ENCODE data around the gene CSNK2A3. TPM values are rescaled to one million over a fixed set of nuclear protein-coding genes. Genes with fewer than 3 reads are reported as not detected.

CSNK2A3 gene
- total RNA-seq, 1 experiment from 2014 or later: 2.0 TPM

GRCh38 chr11:11390068-11390771 is 37.2 kb upstream of the CSNK2A3 start:
- no peak overlapping the region for H2AFZ ChIP-seq (ENCODE audit: low read depth, low read length, poor library complexity, severe bottlenecking)
- H4K20me1 ChIP-seq (ENCODE audit: insufficient read depth): no peaks in the 10 kb centered on the region
- no peaks in the 10 kb centered on the region for H3K9me2 ChIP-seq (ENCODE audit: insufficient read depth)
- intact Hi-C loops (cut with micrococcal nuclease): no loop called here
- H3K4me3 ChIP-seq (replicated peaks in 1 of 2; ENCODE audit: low read depth in 1 of 2, low read length in 2 of 2): no peak overlapping the region
- no peaks in the 10 kb centered on the region for H3K27me3 ChIP-seq (ENCODE audit: insufficient read depth, low read length)
- TF ChIP-seq, protein P1, sequence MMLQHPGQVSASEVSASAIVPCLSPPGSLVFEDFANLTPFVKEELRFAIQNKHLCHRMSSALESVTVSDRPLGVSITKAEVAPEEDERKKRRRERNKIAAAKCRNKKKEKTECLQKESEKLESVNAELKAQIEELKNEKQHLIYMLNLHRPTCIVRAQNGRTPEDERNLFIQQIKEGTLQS (IDR thresholded peaks at IDR 0.05): no peak
- TF ChIP-seq CTCF (IDR thresholded peaks at IDR 0.05 in 2 of 3, conservative IDR thresholded peaks at IDR 0.05 in 1 of 3; ENCODE audit: borderline replicate concordance in 1 of 3, insufficient read depth in 1 of 3, low read depth in 2 of 3, low read length in 2 of 3): 0 out of 6 replicates have a peak, but pooled peaks of 1 of the 3 experiments have one; percentile 7
- no peak overlapping the region for H3K27ac ChIP-seq (ENCODE audit: low read depth, low read length)
- BruUV-seq (replicated peaks): no TSS peak
- CTCF ChIA-PET: no interaction called here
- RAD21 ChIA-PET (ENCODE audit: low non-redundant PET in 1 of 2, low total read pairs in 2 of 2, uncharacterized antibody in 2 of 2, unreplicated experiment in 2 of 2): no interaction called here
- peaks cover 13 to 28% of the 10 kb centered on the region in 2 experiments; a peak in 3 of 4 replicates for H3K4me1 ChIP-seq (ENCODE audit: control insufficient read depth in 1 of 2, insufficient read depth in 2 of 2, low read length in 2 of 2)
- POLR2A ChIA-PET: no interaction called here
- H3K4me2 ChIP-seq (ENCODE audit: low read length): no peak overlapping the region
- H3K9ac ChIP-seq (ENCODE audit: low read length): no peak overlapping the region
- no peaks in the 10 kb centered on the region for H3K79me2 ChIP-seq (ENCODE audit: insufficient read depth, low read length)
- DNase-seq (ENCODE audit: low read depth, low spot score) (no peak), ATAC-seq (no peak)
- no peaks in the 10 kb centered on the region for H3K36me3 ChIP-seq (ENCODE audit: control insufficient read depth in 1 of 2, insufficient read depth in 2 of 2, low read length in 2 of 2)
- no peaks in the 10 kb centered on the region for H3K9me3 ChIP-seq (ENCODE audit: control insufficient read depth in 1 of 2, insufficient read depth in 1 of 2, low read depth in 1 of 2, low read length in 2 of 2)

- intact Hi-C loops (cut with micrococcal nuclease): no loop called here
- Histone ChIP-seq H4K20me1 (ENCODE audit: insufficient read depth) (no peaks in the 10 kb centered on the region), H3K4me3 (replicated peaks in 1 of 2; ENCODE audit: low read depth in 1 of 2, low read length in 2 of 2) (no peak overlapping the region), H3K27me3 (ENCODE audit: insufficient read depth, low read length) (no peaks in the 10 kb centered on the region), H3K79me2 (ENCODE audit: insufficient read depth, low read length) (no peaks in the 10 kb centered on the region), H3K4me1 (ENCODE audit: control insufficient read depth in 1 of 2, insufficient read depth in 2 of 2, low read length in 2 of 2) (peaks cover 13 to 28% of the 10 kb centered on the region in 2 experiments; a peak in 3 of 4 replicates), H3K9me2 (ENCODE audit: insufficient read depth) (no peaks in the 10 kb centered on the region), H3K4me2 (ENCODE audit: low read length) (no peak overlapping the region), H3K9ac (ENCODE audit: low read length) (no peak overlapping the region), H3K27ac (ENCODE audit: low read depth, low read length) (no peak overlapping the region), H3K36me3 (ENCODE audit: control insufficient read depth in 1 of 2, insufficient read depth in 2 of 2, low read length in 2 of 2) (no peaks in the 10 kb centered on the region), H3K9me3 (ENCODE audit: control insufficient read depth in 1 of 2, insufficient read depth in 1 of 2, low read depth in 1 of 2, low read length in 2 of 2) (no peaks in the 10 kb centered on the region), H2AFZ (ENCODE audit: low read depth, low read length, poor library complexity, severe bottlenecking) (no peak overlapping the region)
- DNase-seq (ENCODE audit: low read depth, low spot score) (no peak), ATAC-seq (no peak)
- RAD21 ChIA-PET (ENCODE audit: low non-redundant PET in 1 of 2, low total read pairs in 2 of 2, uncharacterized antibody in 2 of 2, unreplicated experiment in 2 of 2): no interaction called here
- POLR2A ChIA-PET: no interaction called here
- no TSS peak for BruUV-seq (replicated peaks)
- CTCF ChIA-PET: no interaction called here
- TF ChIP-seq CEBPB (IDR thresholded peaks at IDR 0.05; ENCODE audit: low read depth): no peak
- no peak for TF ChIP-seq YY1 (IDR thresholded peaks at IDR 0.05; ENCODE audit: extremely low read depth, insufficient replicate concordance, low read depth, low read length)
- no peak for TF ChIP-seq SP1 (IDR thresholded peaks at IDR 0.05; ENCODE audit: low read depth)
- no peak for TF ChIP-seq TCF7L2 (IDR thresholded peaks at IDR 0.05; ENCODE audit: borderline replicate concordance, extremely low read depth, insufficient read depth, insufficient read length)
Measured at GRCh38 chr11:11389238-11389637, 36.2 kb upstream of the CSNK2A3 start.
